IPS DF 4.7 (cell line): ENCODE data around the gene SLC35F4.
"Not testable (repeated sequence)": the region's sequence is repeated elsewhere in the genome, so short reads cannot be mapped to it uniquely, and the experiment has no call there.

Experiments
- DNase-seq: peaks from one replicate; pipeline ENCODE4 v3.0.0-alpha.2; 2013; ENCODE audit warnings: low spot score; ENCODE audit errors: extremely low read depth

SLC35F4 gene

DNA sequence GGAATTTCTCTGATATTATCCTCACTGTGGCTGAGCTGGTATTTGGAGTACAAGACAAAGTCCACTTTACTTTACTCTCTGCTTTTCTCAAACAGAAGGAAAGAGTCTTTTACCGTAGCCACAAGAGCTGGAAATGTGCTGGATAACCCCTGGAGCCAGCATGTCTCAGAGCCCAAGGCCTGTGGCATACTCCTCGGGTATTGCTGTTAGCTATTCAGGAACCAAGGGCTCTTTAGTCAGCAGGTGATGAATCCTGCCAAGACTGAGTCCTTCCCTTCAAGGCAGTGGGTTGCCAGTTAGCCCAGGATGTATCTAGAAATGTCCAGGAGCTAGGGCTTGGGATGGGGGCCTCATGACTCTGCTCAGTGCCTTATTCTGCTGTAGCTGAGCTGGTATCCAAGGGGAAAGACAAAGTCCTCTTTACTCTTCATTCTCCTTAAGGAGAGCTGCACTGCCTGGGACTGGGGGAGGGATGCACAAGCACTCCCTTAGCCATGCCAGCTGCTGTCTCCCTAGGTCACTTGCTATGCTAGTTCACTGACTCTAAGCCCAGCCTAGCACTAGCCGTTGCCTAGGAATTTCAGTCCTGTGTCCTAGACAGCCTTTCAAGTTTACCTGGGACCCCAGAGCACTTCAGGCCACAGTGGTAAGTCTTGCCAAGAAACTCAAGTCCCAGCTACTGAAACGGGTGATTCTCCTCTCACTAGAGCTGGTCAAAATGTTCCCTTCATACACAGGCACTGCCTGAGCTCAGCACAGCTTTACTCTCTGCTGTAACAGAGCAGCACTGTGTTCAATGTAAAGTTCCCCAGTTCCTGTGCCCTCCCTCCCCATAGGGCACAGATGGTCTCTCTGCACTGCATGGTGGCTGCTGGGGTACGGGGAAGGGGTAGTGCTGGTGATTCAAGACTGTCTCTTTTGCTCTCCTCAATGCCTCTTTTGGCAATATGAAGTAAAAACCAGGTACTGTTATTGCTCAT is 136.4 kb downstream of the SLC35F4 start:
- DNase-seq: no peak

DNA sequence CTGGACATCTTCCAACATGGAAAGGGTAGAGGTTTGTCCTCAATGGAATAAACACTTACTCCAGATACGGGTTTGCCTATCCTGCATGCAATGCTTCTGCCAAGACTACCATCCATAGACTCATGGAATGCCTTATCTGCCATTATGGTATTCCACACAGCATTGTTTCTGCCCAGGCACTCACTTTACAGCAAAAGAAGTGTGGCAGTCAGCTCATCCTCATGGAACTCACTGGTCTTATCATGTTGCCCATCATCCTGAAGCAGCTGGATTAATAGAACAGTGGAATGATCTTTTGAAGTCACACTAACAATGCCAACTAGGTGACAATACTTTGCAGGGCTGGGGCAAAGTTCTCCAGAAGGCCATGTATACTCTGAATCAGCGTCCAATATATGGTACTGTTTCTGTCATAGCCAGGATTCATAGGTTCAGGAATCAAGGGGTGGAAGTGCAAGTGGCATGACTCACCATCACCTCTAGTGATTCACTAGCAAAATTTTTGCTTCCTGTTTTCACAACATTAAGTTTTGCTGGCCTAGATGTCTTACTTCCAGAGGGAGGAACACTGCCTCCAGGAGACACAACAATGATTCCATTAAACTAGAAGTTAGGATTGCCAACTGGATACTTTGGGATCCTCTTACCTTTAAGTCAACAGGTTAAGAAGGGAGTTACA is 140.4 kb downstream of the SLC35F4 start:
- no peak for DNase-seq

DNA sequence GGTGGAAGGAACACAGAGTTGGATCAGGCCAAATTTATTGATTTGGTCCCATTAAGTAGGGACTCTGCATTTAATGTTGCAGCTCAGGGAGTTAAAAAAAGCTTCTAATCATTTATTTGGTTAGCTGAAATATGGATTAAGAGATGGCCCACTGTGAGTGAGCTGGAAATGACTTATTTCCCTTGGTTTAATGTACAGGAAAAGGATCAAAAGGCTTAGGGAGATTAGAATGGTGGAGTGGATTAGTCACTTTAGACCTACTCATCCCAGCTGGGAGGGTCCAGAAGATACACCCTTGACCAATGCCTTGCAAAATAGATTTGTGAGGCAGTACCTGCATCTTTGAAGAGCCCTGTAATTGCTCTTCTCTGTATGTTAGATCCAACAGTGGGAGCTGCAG is 143.8 kb downstream of the SLC35F4 start:
- DNase-seq: not testable (repeated sequence)

DNA sequence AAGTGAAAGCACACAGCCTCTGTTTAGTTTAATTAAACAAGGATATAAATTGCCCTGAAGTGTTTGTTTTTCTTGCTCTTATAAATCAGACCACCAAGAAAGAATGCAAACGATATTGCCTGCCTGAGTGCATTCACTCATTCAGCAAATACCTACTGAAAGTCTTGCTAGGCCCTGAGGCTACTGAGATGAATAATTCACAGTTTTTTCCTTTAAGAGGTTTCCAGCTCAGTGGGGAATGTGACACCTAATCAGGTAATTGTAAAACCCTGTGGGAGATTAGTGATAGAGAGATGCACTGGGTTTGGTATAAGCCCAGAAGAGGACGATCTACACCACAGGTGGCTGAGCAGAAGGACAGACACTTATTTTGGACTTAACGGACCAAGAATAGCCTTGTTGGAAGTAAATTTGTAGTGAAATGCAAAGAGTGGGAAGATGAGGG is 151.4 kb downstream of the SLC35F4 start:
- peak; percentile 62 for DNase-seq

DNA sequence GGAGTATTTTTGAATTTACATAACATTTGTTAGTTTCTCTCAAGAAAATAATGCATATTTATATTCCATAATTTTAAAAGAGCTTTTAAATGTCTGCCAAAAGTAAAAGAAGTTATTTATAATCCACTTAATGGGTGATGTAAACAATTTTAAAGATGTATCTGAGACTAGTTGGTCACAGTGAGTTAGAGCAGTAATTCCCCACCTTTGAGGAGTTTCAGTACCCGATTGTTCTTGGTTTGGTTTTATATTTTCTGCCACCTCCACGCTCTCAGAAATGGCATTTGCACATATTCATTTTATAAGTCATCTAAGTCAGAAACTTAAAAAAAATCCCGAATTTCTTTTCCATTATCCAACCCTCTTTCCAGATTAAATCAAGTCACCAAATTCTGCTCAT is 153.2 kb downstream of the SLC35F4 start:
- DNase-seq: no peak

DNA sequence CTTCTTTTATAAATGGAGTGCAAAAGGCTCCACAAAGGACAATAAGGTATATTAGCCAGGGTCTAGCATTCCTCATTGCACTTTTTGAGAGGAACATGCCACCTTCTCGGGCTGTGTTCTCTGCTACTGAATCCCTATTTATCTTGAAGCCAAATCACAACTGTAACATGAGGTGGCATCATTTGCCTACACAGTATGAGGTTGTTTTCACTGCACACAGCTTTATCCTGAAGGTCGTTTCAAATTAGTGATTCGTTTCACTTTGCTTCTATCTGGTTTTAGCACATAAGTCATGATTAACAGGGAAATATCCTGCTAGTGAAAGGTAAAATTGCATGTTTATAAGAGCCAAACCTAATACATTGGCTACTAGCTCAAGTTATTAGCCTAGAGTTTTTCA is 153.8 kb downstream of the SLC35F4 start:
- no peak for DNase-seq

DNA sequence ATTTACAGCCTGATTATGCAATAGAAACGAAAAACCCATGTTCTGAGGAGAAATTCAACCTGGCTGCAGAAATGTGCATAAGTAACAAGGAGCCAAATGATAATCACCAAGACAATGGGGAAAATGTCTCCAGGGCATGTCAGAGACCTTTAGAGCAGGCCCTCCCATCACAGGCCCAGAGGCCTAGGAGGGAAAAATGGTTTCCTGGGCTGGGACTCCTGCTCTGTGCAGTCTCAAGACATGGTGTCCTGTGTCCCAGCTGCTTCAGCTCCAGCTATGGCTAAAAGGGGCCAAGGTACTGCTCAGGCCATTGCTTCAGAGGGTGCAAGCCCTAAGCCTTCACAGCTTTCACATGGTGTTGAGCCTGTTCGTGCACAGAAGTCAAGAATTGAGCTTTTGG is 156.0 kb downstream of the SLC35F4 start:
- DNase-seq: no peak

DNA sequence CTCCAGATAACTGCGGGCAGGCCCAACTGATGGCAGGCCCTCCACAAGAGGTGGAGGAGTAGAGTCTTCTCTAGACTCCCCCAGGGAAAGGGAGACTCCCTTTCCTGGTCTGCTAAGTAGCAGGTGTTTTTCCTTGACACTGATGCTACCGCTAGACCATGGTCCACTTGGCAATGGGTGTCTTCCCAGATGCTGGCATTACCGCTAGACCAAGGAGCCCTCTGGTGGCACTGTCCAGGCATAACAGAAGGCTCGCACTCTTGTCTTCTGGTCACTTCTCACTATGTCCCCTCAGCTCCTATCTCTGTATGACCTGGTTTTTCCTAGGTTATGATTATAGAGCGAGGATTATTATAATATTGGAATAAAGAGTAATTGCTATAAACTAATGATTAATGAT is 156.8 kb downstream of the SLC35F4 start:
- not testable (repeated sequence) for DNase-seq

DNA sequence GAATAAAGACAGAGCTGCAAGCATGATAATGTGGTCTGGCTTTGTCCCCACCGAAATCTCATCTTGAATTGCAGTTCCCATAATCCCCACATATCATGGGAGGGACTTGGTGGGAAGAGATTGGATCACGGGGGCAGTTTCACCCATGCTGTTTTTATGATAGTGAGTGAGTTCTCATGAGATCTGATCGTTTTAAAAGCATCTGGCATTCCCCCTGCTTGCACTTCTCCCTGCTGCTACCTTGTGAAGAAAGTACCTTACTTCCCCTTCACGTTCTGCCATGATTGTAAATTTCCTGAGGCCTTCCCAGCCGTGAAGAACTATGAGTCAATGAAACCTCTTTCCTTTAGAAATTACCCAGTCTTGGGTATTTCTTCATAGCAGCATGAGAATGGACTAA is 158.7 kb downstream of the SLC35F4 start:
- DNase-seq: no peak

DNA sequence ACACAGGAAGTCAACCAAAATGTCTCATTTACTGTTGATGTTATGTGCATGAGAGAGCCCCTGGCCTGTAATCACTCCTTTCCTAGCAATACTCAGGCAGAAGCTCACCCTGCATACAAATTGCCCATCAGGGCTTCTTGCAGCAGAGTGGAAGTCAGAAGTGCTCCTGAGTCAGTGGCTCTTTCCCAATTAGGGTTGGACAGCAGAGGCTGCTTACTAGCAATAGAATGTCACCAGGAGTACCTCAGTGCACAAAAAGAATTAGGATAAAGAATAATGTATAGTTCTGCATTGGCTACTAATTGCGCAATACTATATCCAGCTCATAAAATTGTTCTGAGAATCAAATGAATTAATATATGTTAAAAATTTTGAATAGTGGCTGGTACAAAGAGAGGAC is 161.1 kb downstream of the SLC35F4 start:
- DNase-seq: no peak

DNA sequence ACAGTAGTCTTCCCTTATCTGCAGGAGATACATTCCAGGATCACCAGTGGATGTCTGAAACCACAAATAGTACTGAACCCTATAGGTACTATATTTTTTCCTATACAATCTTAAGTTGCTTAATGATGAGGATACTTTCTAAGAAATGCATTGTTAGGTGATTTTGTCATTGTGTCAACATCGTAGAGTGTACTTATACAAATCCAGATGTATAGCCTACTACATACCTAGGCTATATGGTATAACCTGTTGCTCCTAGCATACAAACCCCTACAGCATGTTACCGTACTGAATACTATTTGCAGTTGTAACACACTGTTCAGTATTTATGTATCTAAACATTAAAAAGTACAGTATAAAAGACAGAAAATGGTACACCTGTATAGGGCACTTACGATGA is 165.9 kb downstream of the SLC35F4 start:
- no peak for DNase-seq

DNA sequence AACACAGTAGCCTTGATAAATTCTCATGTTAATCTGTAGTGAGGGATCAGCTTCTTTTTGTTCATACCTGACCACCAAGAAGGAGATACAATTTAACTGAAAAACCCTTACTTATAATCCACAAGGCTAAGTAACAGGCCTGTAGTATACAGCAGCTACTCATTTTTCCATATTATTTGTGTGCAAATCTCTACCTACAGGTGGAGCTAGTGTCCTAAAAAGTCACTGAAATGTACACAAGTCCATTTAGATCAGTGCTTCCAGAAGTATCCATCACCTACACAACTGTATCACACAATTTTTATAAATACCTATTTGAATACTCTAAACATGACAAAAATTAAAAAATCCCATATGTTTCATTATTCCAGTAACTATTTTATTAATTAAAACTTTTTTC is 173.2 kb downstream of the SLC35F4 start:
- DNase-seq: peak; percentile 19

DNA sequence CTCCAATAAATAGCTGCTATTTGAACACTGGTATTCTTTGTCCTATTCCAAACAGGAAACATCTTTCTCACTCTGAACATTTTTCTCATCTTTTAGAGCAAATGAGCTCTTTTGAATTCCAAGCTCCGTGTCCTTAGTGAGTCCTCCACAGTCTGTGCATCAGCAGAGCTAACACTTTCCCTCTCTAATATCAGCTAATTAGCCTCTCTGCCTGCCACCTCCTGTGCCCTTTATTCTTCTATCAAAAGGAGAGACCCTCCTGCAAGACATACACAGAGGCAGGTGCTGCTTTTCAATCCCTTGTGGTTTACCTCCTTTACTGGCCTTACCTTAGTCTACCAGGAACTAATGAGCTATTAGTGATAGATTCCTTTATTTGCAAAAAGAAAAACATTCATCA is 178.5 kb downstream of the SLC35F4 start:
- DNase-seq: no peak

DNA sequence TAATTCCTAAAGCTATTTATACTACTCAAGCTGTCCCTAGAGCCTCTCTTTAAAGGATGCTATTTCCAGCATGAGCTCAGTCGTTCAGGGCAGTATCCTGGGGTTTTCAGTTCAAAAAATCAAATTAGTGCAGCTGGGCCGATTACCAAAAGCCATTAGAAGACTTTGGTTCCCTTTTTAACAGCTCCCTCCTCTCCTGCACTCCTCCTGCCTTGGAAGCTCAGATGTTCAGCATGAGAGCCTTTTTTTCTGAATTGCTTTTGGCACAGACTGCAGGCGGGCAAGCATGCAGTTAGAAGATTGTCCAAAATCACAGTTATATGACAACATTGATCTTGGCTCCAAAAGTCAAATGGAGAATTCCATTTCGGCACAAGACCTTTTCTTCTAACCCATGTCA is 179.6 kb downstream of the SLC35F4 start:
- no peak for DNase-seq

DNA sequence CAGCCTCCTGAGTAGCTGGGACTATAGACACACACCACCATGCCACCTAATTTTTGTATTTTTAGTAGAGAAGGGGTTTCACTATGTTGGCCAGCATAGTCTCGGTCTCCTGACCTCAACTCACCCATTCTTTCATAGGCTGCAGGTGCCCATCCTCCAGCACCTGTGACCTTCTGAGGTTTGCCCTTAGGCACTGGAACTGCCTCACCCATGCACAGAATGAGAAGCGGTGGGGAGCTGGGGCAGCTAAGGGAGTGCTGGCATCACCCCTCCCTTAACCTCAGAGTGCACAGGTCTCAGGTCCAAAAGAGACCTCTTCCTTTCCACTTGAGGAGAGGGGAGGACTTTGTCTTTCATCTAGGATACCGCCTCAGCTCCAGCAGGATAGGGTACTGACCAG is 194.9 kb downstream of the SLC35F4 start:
- no peak for DNase-seq

DNA sequence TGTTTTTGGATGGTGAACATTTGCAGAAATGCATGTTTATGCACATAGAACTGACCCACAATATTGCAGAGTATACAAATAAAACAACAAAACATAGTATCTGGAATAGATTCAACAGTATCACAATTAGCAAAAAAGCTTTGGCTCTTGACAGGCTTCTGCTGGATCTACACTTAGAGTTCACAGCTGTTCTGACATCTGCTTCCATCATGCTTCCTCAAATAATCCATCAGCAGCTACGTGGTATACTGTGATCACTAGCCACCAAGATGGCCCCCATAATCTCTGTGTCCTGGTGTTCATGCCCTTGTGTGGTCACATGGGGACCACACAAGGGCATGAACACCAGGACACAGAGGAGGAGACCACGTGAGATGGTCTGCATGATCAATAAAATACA is 205.7 kb downstream of the SLC35F4 start:
- no peak for DNase-seq

DNA sequence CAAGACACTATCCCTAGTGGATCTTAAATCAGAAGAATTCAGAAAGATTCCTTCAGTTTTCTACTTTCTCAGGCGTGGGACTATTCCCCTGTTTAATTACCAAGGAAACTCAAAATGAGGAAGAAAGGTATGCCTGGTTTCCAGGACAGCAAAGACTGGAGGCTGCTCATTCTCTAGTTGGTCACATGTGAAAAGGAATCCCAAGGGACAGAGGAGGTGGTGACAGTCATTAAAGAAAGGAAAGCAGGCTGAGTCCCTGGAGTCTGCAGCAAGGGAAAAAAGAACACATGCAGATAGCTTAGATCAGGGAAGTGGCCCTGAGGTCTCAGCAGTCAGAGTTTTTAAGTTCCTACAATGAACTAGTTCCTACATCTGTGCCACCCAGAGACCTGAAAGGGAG is 206.8 kb downstream of the SLC35F4 start:
- no peak for DNase-seq

DNA sequence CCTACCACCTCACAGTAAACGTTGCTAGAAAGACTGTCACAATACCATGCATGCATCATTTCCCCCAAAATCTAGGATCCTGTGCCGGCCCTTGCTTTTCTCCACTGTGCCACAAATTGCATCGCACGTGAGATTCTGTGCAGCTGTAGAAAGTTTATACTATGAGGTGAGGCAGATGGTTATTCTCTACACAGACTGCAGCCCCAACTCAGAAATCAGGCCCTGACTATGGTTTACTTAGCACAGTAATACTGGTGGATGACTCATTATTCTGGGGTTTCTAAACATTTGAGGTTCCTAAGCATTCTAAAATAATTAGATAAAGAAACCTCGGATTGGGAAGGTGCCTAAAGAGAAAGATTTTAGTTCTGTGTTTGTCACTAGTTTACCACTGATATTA is 208.4 kb downstream of the SLC35F4 start:
- no peak for DNase-seq

DNA sequence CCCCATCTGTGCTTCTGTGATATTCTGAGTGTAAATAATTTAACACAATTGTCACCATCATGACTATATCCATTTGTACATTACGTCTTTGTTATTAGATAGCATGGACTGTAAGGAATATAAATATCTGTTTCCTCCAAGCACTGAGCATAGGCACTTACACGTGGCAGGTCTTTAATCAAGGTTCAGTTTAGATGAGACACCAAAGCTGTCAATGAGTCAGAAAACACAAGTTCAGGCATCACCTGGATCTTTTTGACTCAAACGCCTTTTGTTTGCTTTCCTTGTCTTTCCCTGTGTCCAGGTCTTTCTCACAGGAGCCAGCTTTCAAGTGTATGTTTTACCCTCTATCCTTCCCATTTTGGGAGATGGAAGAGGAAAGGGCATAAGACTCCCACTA is 209.0 kb downstream of the SLC35F4 start:
- no peak for DNase-seq

DNA sequence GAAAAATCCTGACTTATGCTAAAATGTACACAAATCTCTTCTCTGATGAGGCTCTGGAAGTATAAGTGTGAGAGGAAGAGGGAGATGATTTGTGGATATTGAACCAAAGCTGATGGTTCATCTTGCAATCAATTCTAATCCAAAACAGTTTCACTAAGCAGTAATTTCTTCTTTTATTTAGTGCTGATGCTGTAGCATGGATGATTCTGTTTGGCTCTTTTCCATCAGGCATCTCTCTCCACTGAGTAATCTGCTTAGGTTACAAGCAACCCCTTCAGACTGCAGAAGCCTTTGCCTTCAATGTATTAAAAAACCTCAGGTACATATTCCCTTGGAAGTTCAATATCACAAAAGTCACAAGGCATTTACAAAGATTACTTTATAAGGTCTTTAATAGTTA is 213.1 kb downstream of the SLC35F4 start:
- DNase-seq: no peak

DNA sequence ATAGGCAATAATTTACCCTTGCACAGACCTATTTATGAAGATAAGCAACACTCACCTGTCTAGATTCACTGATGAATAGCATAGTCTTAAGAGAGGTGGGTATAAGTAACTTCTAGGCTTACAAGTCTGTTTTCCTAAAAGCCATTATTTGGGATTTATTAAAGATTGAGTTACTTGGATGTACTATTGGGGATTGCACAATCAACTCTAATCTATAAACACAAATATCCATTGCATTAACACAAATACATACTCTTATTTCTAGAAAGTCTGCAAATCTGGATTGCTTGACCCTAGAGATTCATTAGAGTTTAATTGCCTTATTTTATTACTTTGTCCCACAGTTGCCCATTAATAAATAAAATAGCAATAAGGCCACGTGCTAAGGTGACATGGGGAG is 224.1 kb downstream of the SLC35F4 start:
- no peak for DNase-seq

DNA sequence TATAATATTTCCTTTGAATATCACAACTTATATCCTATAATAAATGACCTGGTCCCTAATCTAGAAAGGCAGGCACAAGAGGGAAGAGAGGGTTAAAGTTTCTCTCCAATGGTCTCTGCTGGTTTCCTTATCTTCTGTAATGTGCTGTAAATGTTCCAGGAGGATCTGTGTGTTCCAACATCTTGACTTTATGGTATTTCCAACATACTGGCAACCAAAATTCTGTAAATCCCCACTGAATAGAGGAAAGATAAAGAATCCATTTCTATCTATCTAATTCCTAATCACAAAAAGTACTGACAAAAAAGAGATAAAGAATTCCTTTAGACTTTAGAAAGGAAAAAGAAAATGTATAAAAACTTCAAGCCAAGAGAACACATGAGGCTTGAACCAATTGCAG is 225.9 kb downstream of the SLC35F4 start:
- DNase-seq: no peak

DNA sequence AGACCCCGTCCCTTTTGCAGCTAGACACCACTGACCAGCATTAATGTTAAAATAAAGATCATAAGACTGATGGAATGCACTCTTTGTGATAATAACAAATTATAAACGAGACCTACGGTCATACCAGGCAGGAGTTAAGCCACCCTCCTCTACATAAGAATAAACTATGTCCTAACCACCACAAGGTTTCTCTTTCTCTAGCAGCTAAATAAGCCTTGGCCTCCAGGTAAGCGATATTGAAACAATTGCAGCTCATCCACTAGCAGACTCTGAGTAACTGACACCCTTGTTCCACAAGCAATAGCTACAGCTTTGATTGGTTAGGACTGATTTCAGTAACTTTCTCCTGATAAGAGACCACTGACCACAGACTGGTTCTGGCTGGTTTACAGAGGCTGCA is 228.0 kb downstream of the SLC35F4 start:
- no peak for DNase-seq
